Urinary bladder (tissue), 4 donors: ENCODE data around the gene ZBTB47. TPM values are rescaled to one million over a fixed set of nuclear protein-coding genes. Genes with fewer than 3 reads are reported as not detected.

Experiments used
- DNase-seq: peaks from one replicate; pipeline ENCODE4 v3.0.0-alpha.2; 2015; ENCODE audit errors: extremely low spot score
- H3K27ac ChIP-seq: one replicate; pipeline ENCODE4 v1.5.1; 2013; ENCODE audit warnings: low read depth, mild to moderate bottlenecking, moderate library complexity
- H3K36me3 ChIP-seq: one replicate; pipeline ENCODE4 v1.6.1; 2013; ENCODE audit warnings: mild to moderate bottlenecking, moderate library complexity; ENCODE audit not compliant: insufficient read depth
- H3K4me1 ChIP-seq: one replicate; pipeline ENCODE4 v1.6.1; 2013; ENCODE audit warnings: mild to moderate bottlenecking, moderate library complexity; ENCODE audit not compliant: insufficient read depth
- H3K4me3 ChIP-seq: one replicate; pipeline ENCODE4 v1.5.1; 2013; ENCODE audit warnings: low read depth, low read length
- WGBS: extraction: QIAGEN DNeasy Blood & Tissue Kit; methylation state at CpG from one replicate; pipeline ENCODE4 v1.1.7; 2013; 5-methylcytosine and 5-hydroxymethylcytosine counted together
- polyA plus RNA-seq: library from polyadenylated mRNA; stranded (reverse); fragments of 200-250 nt; gene quantifications from one replicate; pipeline ENCODE4 v1.2.3, GENCODE V29; 2013
- total RNA-seq: library from RNA; depleted of rRNA; stranded (reverse); fragments of >200 nt; gene quantifications from one replicate; pipeline ENCODE4 v1.2.3, GENCODE V29; 2014
- donor health status: healthy with polysubstance abuse.
- donor health status: healthy.

The ZBTB47 gene
- total and polyA plus RNA-seq, 2 donors: 17.1 to 48.2 TPM

GRCh38 chr3:42688487-42689420 lies 35.3 kb downstream of the ZBTB47 start:
- H3K4me3 ChIP-seq: no peak overlapping the region
- 87% methylated on average over 22 of the region's 22 CpGs for WGBS
- no peaks in the 10 kb centered on the region for H3K36me3 ChIP-seq
- no peak for DNase-seq
- H3K4me1 ChIP-seq: no peaks in the 10 kb centered on the region
- H3K27ac ChIP-seq: no peak overlapping the region

- no peaks in the 10 kb centered on the region for H3K4me1 ChIP-seq
- DNase-seq: no peak
- H3K27ac ChIP-seq: no peak overlapping the region
- H3K36me3 ChIP-seq: no peaks in the 10 kb centered on the region
- 64% methylated on average over 9 of the region's 9 CpGs for WGBS
- H3K4me3 ChIP-seq: no peak overlapping the region
These were observed 36.0 kb downstream of the ZBTB47 start for GRCh38 chr3:42689421-42690014.

- no peak overlapping the region for H3K4me3 ChIP-seq
- H3K27ac ChIP-seq: no peak overlapping the region
- no peaks in the 10 kb centered on the region for H3K4me1 ChIP-seq
- WGBS: 77% methylated on average over 7 of the region's 7 CpGs
- no peaks in the 10 kb centered on the region for H3K36me3 ChIP-seq
- no peak for DNase-seq
These were observed 36.7 kb downstream of the ZBTB47 start for GRCh38 chr3:42690191-42690590.

GRCh38 chr3:42690766-42691680 lies 37.5 kb downstream of the ZBTB47 start:
- H3K36me3 ChIP-seq: no peaks in the 10 kb centered on the region
- no peak overlapping the region for H3K27ac ChIP-seq
- H3K4me3 ChIP-seq: no peak overlapping the region
- WGBS: 74% methylated on average over 10 of the region's 10 CpGs
- no peak for DNase-seq
- H3K4me1 ChIP-seq: no peaks in the 10 kb centered on the region

GRCh38 chr3:42691816-42692666 lies 38.5 kb downstream of the ZBTB47 start:
- DNase-seq: no peak
- H3K4me3 ChIP-seq: no peak overlapping the region
- no peaks in the 10 kb centered on the region for H3K4me1 ChIP-seq
- 77% methylated on average over 13 of the region's 13 CpGs for WGBS
- no peak overlapping the region for H3K27ac ChIP-seq
- H3K36me3 ChIP-seq: no peaks in the 10 kb centered on the region

- no peaks in the 10 kb centered on the region for H3K36me3 ChIP-seq
- DNase-seq: no peak
- H3K4me3 ChIP-seq: no peak overlapping the region
- 85% methylated on average over 17 of the region's 17 CpGs for WGBS
- no peak overlapping the region for H3K27ac ChIP-seq
- H3K4me1 ChIP-seq: no peaks in the 10 kb centered on the region
These were observed 39.4 kb downstream of the ZBTB47 start for GRCh38 chr3:42692667-42693529.

- no peaks in the 10 kb centered on the region for H3K4me1 ChIP-seq
- no peak for DNase-seq
- H3K27ac ChIP-seq: no peak overlapping the region
- H3K4me3 ChIP-seq: no peak overlapping the region
- H3K36me3 ChIP-seq: no peaks in the 10 kb centered on the region
- 81% methylated on average over 4 of the region's 4 CpGs for WGBS
These were observed 40.0 kb downstream of the ZBTB47 start for GRCh38 chr3:42693530-42693930.

GRCh38 chr3:42694366-42694765 lies 40.9 kb downstream of the ZBTB47 start:
- Histone ChIP-seq H3K4me1 (no peaks in the 10 kb centered on the region), H3K36me3 (no peaks in the 10 kb centered on the region)

GRCh38 chr3:42696356-42697288 lies 43.1 kb downstream of the ZBTB47 start:
- H3K27ac ChIP-seq: no peak overlapping the region
- H3K36me3 ChIP-seq: no peaks in the 10 kb centered on the region
- no peak overlapping the region for H3K4me3 ChIP-seq
- WGBS: 75% methylated on average over 19 of the region's 19 CpGs
- H3K4me1 ChIP-seq: no peaks in the 10 kb centered on the region
- DNase-seq: no peak

More at GRCh38 chr3:42694366-42694765, 40.9 kb downstream of the ZBTB47 start:
- no peak for DNase-seq
- Histone ChIP-seq H3K27ac (no peak overlapping the region), H3K4me3 (no peak overlapping the region)

- 84% methylated on average over 18 of the region's 18 CpGs for WGBS
- Histone ChIP-seq H3K4me3 (no peak overlapping the region), H3K36me3 (no peaks in the 10 kb centered on the region), H3K4me1 (no peaks in the 10 kb centered on the region), H3K27ac (no peak overlapping the region)
- DNase-seq: no peak
These were observed 44.0 kb downstream of the ZBTB47 start for GRCh38 chr3:42697289-42698051.
